ENCODE results near the gene ADAMTS17. TPM values are rescaled to one million over a fixed set of nuclear protein-coding genes. Genes with fewer than 3 reads are reported as not detected.

ADAMTS17 gene
- total RNA-seq, 1 donor from 2014 or later = 6.2 TPM

- no peak for TF ChIP-seq CTCF (IDR thresholded peaks at IDR 0.05)
- H3K27ac ChIP-seq = no peak overlapping the region
- no peaks in the 10 kb centered on the region for H3K9me3 ChIP-seq
- no peaks in the 10 kb centered on the region for H3K36me3 ChIP-seq
- DNase-seq (no peak), ATAC-seq (no peak)
- H3K27me3 ChIP-seq = no peaks in the 10 kb centered on the region
- no peak overlapping the region for H3K4me3 ChIP-seq
- H3K4me1 ChIP-seq = no peaks in the 10 kb centered on the region
- intact Hi-C loops (cut with DNase I) = no loop called here
These were observed 80.2 kb downstream of the ADAMTS17 start for GRCh38 chr15:100261302-100262240.

- intact Hi-C loops (cut with DNase I) = no loop called here
These were observed 82.5 kb downstream of the ADAMTS17 start for GRCh38 chr15:100259266-100259665.

GRCh38 chr15:100256970-100257650 lies 84.7 kb downstream of the ADAMTS17 start:
- Histone ChIP-seq H3K36me3 (no peaks in the 10 kb centered on the region), H3K9me3 (no peaks in the 10 kb centered on the region), H3K27ac (no peak overlapping the region), H3K4me1 (no peaks in the 10 kb centered on the region), H3K27me3 (no peaks in the 10 kb centered on the region), H3K4me3 (no peak overlapping the region)
- DNase-seq (no peak), ATAC-seq (no peak)
- TF ChIP-seq CTCF (IDR thresholded peaks at IDR 0.05) = no peak
- intact Hi-C loops (cut with DNase I) = no loop called here

More at GRCh38 chr15:100259266-100259665, 82.5 kb downstream of the ADAMTS17 start:
- DNase-seq (no peak), ATAC-seq (no peak)
- Histone ChIP-seq H3K36me3 (no peaks in the 10 kb centered on the region), H3K27ac (no peak overlapping the region), H3K4me3 (no peak overlapping the region), H3K9me3 (no peaks in the 10 kb centered on the region), H3K27me3 (no peaks in the 10 kb centered on the region), H3K4me1 (no peaks in the 10 kb centered on the region)
- TF ChIP-seq CTCF (IDR thresholded peaks at IDR 0.05) = no peak

- intact Hi-C loops (cut with DNase I) = no loop called here
- no peaks in the 10 kb centered on the region for H3K4me1 ChIP-seq
- no peaks in the 10 kb centered on the region for H3K36me3 ChIP-seq
- DNase-seq = no peak
- no peaks in the 10 kb centered on the region for H3K27me3 ChIP-seq
- H3K4me3 ChIP-seq = no peak overlapping the region
- TF ChIP-seq CTCF (IDR thresholded peaks at IDR 0.05) = no peak
- H3K9me3 ChIP-seq = no peaks in the 10 kb centered on the region
- H3K27ac ChIP-seq = no peak overlapping the region
- ATAC-seq = no peak
These were observed 85.4 kb downstream of the ADAMTS17 start for GRCh38 chr15:100256101-100256969.

GRCh38 chr15:100255644-100256043 lies 86.1 kb downstream of the ADAMTS17 start:
- no peak for TF ChIP-seq CTCF (IDR thresholded peaks at IDR 0.05)
- DNase-seq (no peak), ATAC-seq (no peak)
- Histone ChIP-seq H3K4me3 (no peak overlapping the region), H3K9me3 (no peaks in the 10 kb centered on the region), H3K27me3 (no peaks in the 10 kb centered on the region), H3K36me3 (no peaks in the 10 kb centered on the region), H3K27ac (no peak overlapping the region), H3K4me1 (no peaks in the 10 kb centered on the region)
- intact Hi-C loops (cut with DNase I) = no loop called here
